Gastrocnemius medialis (tissue), 4 donors: ENCODE measurements around the gene C19orf73.

Experiments used
- CTCF ChIP-seq, 5 experiments: fragments of 450-650 bp in 3 of 5; fragments of 200-600 bp in 2 of 5; sonication (generic) in 2 of 5; IDR thresholded peaks in 4 of 5; conservative IDR thresholded peaks in 1 of 5; 1 replicate in 4 of 5; 2 replicates in 1 of 5; pipeline ENCODE4 v1.5.1; 2016 to 2019; ENCODE audit warnings: antibody characterized with exemption in 5 of 5, mild to moderate bottlenecking in 3 of 5, moderate library complexity in 3 of 5
- POLR2A ChIP-seq, 2 donors: fragments of 450-650 bp; IDR thresholded peaks; one replicate each; pipeline ENCODE4 v1.6.1; 2017; ENCODE audit warnings: antibody characterized with exemption in 2 of 2, mild to moderate bottlenecking in 2 of 2, moderate library complexity in 2 of 2

- TF ChIP-seq CTCF (IDR thresholded peaks at IDR 0.05 in 4 of 5, conservative IDR thresholded peaks at IDR 0.05 in 1 of 5) (peak; percentile 97 to 99 (median 99)), POLR2A (IDR thresholded peaks at IDR 0.05) (no peak)
These were observed 21.3 kb downstream of the C19orf73 start for GRCh38 chr19:49097453-49098288.
